ENCODE measurements around the gene HABP4. TPM values are rescaled to one million over a fixed set of nuclear protein-coding genes. Genes with fewer than 3 reads are reported as not detected.

Gene HABP4
- polyA plus RNA-seq, 2 of the 4 experiments (the other 2 are of a cell fraction): 12.4 to 12.8 TPM

- no peak for TF ChIP-seq BHLHE40 (IDR thresholded peaks at IDR 0.05; ENCODE audit: low read depth, low read length)
- no peak for TF ChIP-seq PHF8 (IDR thresholded peaks at IDR 0.05; ENCODE audit: borderline replicate concordance, low read depth)
- no peak for TF ChIP-seq MYC (IDR thresholded peaks at IDR 0.05; ENCODE audit: borderline replicate concordance, low read length)
- TF ChIP-seq ESRRA (IDR thresholded peaks at IDR 0.05; ENCODE audit: borderline replicate concordance, low read length): no peak
- no peak for TF ChIP-seq TFCP2L1 (CRISPR knock-in tag; IDR thresholded peaks at IDR 0.05)
- no peak for TF ChIP-seq RARB (CRISPR knock-in tag; IDR thresholded peaks at IDR 0.05)
- TF ChIP-seq HMGXB4 (CRISPR knock-in tag; IDR thresholded peaks at IDR 0.05; ENCODE audit: borderline replicate concordance): no peak
- no peak for TF ChIP-seq FOSB (CRISPR knock-in tag; IDR thresholded peaks at IDR 0.05)
- no peak for TF ChIP-seq NPAS2 (CRISPR knock-in tag; IDR thresholded peaks at IDR 0.05; ENCODE audit: borderline replicate concordance)
- TF ChIP-seq USF2 (IDR thresholded peaks at IDR 0.05): no peak
- TF ChIP-seq NR3C1 (IDR thresholded peaks at IDR 0.05): no peak
- TF ChIP-seq ZSCAN20 (CRISPR knock-in tag; IDR thresholded peaks at IDR 0.05): no peak
- no peak for TF ChIP-seq RFX5 (IDR thresholded peaks at IDR 0.05)
- TF ChIP-seq CHD2 (IDR thresholded peaks at IDR 0.05; ENCODE audit: low read length, partially characterized antibody): no peak
- no peak for TF ChIP-seq FOSL2 (IDR thresholded peaks at IDR 0.05)
- TF ChIP-seq FOSL2 (CRISPR knock-in tag; IDR thresholded peaks at IDR 0.05): no peak
- no peak for TF ChIP-seq RNF2 (IDR thresholded peaks at IDR 0.05; ENCODE audit: borderline replicate concordance, low read depth)
- no peak for TF ChIP-seq EP300 (IDR thresholded peaks at IDR 0.05)
- no peak for TF ChIP-seq HDAC2 (IDR thresholded peaks at IDR 0.05)
- ATAC-seq (no peak), DNase-seq (ENCODE audit: low read depth in 1 of 2, low spot score in 1 of 2) (no peak), FAIRE-seq (no peak)
- POLR2A ChIA-PET: no interaction called here
- CTCF ChIA-PET: no interaction called here
- no peak overlapping the region for H3K27ac ChIP-seq
- no peaks in the 10 kb centered on the region for H3K4me1 ChIP-seq
- no peak overlapping the region for H3K4me2 ChIP-seq
- WGBS (ENCODE audit: missing lambda C conversion rate): 88% methylated on average over 14 of the region's 14 CpGs
- no peak overlapping the region for H3K4me3 ChIP-seq
- no peaks in the 10 kb centered on the region for H3K9me3 ChIP-seq
Observed at GRCh38 chr9:96508227-96508940, 58.4 kb downstream of the HABP4 start.

- FAIRE-seq: no peak
- ATAC-seq: no peak
- TF ChIP-seq TFCP2L1 (CRISPR knock-in tag; IDR thresholded peaks at IDR 0.05) (no peak), RAD21 (conservative IDR thresholded peaks at IDR 0.05 in 1 of 2, IDR thresholded peaks at IDR 0.05 in 1 of 2) (no peak), HDAC2 (IDR thresholded peaks at IDR 0.05) (no peak), CTCF (IDR thresholded peaks at IDR 0.05) (no peak), ZNF302 (CRISPR knock-in tag; IDR thresholded peaks at IDR 0.05) (no peak), FOSB (CRISPR knock-in tag; IDR thresholded peaks at IDR 0.05) (no peak), CEBPB (IDR thresholded peaks at IDR 0.05) (no peak), BHLHE40 (IDR thresholded peaks at IDR 0.05; ENCODE audit: low read depth, low read length) (no peak), BCL3 (IDR thresholded peaks at IDR 0.05) (no peak), RCOR1 (IDR thresholded peaks at IDR 0.05; ENCODE audit: low read depth, low read length) (no peak)
- Histone ChIP-seq H3K4me2 (no peak overlapping the region), H3K4me3 (no peak overlapping the region), H3K4me1 (no peaks in the 10 kb centered on the region), H3K27ac (no peak overlapping the region), H3K9me3 (no peaks in the 10 kb centered on the region)
- CTCF ChIA-PET: interaction anchor here (1.5 kb wide), 1 partner anchor 57 kb away, joined by 3 read pairs; no protein-coding TSS in a partner anchor
- POLR2A ChIA-PET: no interaction called here
- 87% methylated on average over 5 of the region's 5 CpGs for WGBS (ENCODE audit: missing lambda C conversion rate)
- no peak for DNase-seq (ENCODE audit: low read depth in 1 of 2, low spot score in 1 of 2)
Observed at GRCh38 chr9:96509026-96509425, 59.1 kb downstream of the HABP4 start.

Measured in A549 (cell line).